Umbilical cord (tissue), 2 donors: ENCODE measurements around the gene SORCS3. TPM values are rescaled to one million over a fixed set of nuclear protein-coding genes. Genes with fewer than 3 reads are reported as not detected.

Experiments used
- DNase-seq: peaks from one replicate; pipeline ENCODE4 v3.0.0-alpha.2; 2015; ENCODE audit warnings: low spot score
- total RNA-seq: library from RNA; depleted of rRNA; stranded (reverse); fragments of >200 nt; gene quantifications from one replicate; pipeline ENCODE4 v1.2.3, GENCODE V29; 2014; ENCODE audit warnings: low replicate concordance; ENCODE audit not compliant: insufficient read depth

SORCS3 gene
- total RNA-seq, 1 donor from 2014 or later: 0.48 TPM

DNA sequence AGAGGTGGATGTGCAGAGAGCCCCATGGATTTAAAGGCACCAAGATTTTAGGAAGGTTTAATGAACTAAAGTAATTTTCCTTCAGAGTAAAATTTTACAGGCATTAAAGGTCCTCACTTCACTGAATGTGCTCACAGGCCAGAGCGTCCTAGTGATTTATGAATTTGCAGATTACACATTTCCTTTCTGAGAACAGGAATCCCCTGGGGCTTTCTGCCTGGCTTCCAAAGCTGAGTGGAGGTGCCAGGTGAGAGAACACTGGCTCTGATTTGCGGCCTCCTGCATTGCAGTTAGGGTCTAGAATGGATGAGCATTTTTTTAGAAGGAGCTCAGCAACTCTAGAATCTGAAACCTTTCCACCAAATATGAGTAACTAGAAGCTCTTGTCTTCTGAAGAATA is 194.3 kb downstream of the SORCS3 start:
- peak; percentile 14 for DNase-seq

DNA sequence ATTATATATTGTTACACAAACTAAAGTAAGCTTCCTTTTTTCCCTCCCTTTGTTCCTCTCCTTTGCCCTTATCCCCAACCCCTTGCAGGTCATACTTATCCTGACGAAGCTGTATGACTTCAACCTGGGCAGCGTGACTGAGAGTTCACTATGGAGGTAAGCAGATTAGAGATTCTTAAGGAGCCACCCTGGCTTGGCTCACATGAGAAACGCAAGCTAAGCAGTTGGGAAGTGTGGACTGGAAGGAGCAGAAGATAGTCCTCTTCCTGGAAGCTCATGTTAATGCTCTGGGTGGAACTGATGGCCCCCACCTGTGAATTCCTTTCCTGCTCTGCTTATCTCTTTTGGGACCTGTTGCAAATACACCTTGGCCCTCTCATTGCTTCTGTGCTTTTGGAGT is 201.6 kb downstream of the SORCS3 start:
- no peak for DNase-seq

DNA sequence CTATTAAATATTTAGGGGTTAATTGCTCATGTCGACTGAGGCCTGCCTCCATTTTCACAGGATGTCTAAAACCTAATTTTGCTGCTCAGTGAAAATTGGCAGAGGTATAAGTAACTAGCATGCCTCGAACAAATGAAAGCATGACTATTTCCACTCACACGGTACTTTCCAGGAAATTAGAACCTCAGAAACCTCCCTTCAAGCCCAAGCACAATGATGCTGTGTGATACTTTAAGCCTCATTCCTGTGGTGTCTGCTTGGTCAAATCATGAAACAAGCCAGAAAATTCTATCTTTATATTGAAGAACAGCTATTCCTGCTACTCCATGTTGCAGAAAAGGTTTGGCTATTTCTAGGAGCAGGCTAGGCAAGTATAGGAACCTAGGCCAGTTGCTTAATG is 203.0 kb downstream of the SORCS3 start:
- no peak for DNase-seq

DNA sequence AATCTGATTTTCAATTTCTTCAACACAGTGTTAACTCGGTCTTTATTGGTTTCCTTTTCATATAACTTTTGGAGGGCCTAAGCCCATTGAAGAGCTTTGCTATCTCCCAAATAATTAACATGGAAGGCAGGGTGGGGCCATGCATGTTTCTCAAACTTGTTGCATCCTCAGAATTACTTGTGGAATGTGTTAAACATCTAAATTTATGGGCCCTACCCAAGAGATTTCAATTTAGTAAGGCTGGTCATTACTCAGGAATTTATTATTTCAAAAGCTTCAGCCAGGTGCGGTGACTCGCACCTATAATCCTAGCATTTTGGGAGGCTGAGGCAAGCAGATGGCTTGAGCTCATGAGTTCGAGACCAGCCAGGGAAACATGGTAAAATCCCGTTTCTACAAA is 208.9 kb downstream of the SORCS3 start:
- DNase-seq: no peak

DNA sequence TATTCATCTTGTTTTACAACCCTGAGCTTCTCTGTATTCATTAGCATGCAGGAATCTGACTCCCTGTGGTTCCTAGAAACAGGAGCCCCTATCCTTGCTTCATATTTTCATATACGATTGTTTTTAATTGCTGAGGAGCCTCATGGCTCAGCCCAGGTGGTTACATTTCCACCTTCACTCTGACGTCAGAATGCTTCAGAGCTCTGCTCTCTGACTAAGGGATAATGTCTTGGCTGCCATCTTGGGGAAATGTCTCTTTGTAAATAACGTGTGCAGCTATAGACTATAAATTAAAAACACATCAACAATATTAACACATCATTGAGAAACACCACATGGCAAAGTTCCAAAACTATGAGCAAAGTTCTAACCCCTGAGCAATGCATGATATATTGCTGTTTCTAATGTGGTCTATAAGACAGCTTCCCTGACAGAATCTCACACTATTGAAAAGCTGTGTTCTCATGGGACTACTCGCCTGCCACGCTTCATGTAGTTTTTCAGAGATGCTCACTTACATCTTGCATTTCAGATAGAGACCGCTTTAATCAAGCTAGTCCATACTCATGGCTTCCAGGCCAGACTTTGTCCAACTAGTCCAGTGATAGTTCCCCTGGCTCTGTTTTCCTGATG is 227.0 kb downstream of the SORCS3 start:
- DNase-seq: no peak

DNA sequence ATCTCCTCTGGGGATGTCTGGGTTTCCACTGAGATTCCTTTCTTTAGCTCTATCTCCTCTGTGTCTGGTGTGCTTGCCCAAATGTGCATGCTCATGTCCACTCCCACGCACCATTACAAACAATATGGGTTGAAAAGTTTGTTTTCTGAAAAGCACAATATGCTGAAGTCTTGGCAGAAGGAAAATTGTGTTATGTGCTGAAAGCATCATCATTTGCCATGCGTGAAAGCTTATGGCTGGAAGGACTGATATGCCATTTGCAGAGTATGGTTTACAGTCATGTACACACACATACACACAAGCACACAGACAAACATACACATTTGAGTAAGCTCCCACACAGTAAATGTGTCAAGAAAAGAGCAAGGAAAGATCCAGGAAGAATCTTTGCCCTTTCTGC is 231.6 kb downstream of the SORCS3 start:
- no peak for DNase-seq

DNA sequence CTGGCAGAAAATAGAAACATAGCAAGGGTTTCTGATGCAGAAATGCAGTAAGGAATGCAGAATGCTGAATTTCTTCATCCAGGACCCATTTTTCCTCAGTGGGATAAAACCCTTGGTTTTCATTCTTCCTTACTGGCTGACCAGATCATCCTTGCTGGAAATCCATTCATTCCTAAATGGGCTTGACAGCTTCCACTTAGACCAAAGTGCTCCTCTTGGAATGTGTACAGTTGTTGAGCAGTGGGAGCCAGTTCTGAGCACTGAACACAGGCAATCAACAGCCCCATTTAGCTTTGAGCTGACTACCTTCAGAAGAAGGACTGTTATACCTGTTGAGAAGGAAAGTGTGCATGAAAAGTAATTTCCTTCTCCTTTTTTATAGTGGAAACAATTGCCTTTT is 232.1 kb downstream of the SORCS3 start:
- DNase-seq: no peak

DNA sequence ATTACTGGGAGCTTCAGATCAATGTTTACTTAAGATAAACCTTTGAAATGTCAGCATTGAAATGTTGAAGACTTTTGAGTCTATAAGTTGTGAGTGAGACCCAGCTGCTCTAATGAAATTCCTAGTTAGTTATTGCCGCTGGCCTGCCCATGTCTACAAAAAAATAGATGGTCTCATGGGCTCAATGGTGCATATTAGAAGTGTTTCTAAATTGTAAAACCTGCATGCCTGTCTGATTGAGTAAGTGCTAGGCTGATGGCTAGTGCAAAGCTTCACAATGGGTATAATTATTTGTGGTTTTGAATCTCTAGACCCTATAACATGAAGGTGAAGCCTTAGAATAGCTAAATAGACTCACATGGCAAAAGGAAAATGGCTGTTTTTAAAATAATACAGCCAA is 234.5 kb downstream of the SORCS3 start:
- DNase-seq: no peak

DNA sequence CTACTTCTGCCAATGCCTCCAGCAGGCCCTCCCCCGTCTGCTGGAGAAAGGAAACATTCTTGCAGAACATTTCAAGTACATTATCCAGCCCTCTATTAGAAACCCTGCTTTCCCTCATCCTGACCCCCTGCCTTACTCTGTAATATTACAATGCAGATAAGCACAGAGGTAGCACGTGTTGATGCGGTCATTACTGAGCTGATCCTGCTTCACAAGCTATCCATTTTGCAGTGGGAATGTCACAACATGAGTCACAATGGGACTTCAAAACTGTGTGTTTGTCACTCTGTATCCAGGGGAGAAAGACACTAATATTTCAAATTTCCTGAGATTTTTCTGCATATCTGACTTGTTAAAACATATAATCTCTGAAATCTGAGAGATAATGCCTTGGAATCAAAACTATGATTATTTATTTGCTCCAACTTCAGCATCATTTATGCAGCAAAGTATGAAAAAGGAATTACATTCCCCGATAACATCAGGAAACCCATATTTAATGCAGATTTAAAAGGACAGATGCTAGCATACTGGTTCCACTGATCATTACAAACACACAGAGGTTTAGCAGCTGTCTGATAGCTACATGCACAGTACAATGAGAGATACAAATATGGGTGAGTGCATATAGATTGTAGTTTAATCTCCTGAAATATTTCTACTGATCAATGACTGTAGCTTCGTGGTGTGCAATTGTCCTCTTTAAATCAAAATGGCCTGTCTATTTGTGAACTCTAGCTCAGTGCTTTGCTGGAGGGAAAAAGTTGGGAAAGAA is 239.7 kb downstream of the SORCS3 start:
- no peak for DNase-seq

DNA sequence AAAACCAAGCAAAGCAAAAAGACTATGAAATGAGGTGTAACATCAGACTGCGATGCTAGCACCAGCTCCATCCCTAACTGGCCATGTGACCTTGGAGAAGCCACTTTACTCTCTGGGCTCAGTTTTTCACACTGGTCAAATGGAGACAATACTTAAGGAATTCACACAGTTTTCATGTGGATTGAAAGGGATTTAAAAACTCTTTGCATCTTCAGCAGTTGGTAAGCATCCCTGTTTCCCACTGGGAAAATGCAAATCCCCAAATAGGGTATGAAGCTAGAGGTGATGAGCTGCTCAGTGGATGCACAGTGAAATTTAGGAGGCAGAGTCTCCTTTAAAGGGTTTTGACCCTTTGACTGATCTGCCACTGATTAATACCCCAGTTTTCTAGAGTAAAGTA is 240.7 kb downstream of the SORCS3 start:
- DNase-seq: no peak

DNA sequence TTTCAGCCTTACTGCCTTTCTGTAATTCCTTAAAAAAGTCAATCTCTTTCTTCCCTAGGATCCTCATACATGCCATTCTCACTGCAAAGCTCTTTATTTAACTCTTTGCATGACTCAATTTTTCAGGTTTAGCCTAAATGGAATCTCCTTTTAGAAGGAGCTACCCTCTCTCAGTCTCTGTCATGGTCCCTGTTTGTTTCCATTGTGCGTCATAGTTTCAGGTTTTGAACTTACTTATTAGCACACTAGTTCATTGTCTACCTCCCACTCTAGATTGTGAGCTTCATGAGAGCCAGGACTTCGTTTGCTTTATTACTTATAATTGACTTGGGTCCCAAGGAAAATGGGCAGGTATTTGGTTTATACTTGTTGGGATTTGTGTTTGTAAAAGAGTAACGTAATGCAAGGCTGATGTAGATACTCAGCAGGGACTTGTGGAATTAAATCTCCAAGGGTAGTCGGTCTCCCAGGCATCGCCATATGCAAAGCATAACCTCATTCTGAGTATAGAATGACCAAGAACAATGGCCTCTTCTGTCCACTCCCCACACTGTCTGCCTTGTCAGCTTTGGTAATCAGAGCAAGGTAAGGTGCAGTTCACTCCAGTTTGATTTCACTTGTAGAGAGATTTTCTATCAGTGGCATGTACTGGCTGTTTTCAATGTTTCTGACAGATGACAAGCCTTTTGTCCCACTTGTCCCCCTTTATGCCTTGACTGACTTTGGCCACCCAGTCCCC is 252.0 kb downstream of the SORCS3 start:
- DNase-seq: no peak

DNA sequence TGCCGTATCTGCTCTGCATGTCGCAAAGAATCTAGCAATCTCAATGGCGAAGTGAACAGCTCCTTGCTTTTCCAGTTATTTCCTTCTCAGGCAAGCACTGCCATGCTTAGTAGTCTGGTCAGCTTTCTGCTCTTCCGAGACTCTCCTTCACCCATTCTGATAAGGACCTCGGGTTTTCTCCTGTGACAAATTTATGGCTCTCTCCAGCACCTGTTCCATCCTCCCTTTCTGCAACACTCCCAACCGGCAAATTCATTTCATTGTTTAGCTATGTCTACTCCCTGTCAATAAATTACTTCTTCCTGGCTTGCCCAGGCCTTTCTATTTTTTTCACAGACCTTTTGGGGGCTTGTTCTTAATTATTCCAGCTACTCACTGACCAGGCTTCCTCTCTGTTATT is 252.6 kb downstream of the SORCS3 start:
- no peak for DNase-seq

DNA sequence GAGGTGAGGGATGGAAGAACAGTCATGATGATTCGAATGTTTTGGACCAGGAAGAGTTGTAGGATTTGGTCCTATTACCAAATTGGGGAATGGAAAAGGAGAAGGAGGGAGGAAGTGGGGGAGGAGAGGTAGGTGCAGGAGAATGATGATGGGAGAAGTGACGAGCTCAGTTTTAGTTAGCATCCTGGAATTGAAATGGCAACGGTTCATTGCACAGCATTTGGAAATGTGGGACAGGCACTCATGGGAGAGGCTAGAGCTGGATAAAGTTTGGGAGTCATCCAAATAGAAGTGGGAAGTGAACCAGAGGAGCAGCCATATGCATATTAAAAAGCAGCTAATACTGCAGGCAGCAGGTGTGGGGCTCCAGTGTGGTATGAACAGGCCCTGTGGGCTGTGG is 253.6 kb downstream of the SORCS3 start:
- DNase-seq: no peak

DNA sequence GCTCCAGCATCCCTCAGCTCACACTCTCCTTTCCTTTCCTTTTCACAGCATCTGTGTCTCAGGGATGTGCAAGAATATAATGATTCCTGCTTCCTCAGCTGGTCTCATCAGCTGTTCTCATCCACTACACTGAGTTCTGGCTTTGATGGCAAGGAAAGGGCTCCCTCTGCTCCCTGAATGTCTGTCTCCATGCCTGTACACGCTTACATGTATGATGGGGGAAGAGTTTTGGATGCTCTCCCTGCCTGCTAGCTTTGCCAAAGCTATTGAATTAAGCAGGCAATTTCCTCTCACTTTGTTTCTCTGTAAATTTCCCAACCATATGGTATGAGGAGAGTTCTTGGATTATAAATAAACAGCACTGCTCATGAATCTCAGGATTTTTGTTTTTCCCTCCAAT is 254.5 kb downstream of the SORCS3 start:
- DNase-seq: no peak

DNA sequence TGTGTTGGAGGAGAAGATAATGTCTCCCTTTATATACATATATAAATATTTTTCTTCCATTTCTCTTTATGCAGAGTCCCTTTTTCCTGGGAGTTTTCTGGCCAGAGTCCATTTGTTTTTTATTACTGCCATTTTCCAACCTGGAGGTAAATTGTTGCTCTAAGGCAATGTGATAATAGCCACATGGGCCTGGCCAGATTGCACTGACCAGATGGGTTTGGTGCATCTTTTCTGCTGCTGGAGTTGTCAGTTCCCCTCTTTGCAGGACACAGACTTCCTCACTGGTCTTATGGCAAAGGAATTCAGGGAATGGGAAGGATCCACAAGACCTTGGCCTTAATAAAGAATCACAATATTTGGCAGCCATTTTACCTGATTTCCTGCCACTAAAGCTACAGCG is 254.9 kb downstream of the SORCS3 start:
- no peak for DNase-seq

DNA sequence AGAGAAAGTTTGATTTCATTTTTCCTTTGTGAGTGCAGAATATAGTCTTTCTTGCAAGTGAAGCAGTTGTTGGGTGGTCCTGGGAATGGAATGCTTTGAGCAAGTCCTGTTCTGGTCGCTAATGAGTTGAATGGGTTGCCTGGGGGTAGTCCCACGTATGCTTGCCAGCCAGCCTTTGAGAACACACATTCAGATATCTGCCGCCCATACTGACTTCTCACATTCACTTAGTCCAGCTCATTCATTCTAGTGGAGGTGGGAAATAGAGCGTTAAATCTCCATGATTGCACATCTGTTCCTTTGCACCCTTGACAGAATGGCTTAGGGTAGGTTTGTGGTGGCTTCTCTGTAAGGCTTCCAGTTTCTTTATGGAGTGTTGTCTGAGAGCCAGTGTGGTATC is 256.6 kb downstream of the SORCS3 start:
- no peak for DNase-seq

DNA sequence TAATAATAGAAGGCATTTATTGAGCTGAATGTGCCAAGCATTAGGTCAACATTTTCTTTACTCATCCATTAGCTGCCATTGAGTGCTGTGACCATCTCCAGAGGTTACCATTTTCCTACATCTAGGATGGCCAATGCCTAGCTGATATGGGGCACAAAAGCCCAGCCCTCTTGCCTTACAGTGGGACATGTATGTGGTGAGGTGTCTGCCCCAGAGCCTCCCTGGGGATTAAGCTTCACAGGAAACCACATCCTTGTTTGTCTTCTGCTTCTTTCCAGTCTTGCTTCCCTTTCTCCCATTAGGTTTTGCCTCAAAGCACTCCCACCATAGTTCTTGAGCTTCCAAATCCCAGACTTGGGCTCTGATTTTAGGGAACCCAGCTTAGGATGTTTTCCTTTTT is 258.7 kb downstream of the SORCS3 start:
- DNase-seq: no peak

DNA sequence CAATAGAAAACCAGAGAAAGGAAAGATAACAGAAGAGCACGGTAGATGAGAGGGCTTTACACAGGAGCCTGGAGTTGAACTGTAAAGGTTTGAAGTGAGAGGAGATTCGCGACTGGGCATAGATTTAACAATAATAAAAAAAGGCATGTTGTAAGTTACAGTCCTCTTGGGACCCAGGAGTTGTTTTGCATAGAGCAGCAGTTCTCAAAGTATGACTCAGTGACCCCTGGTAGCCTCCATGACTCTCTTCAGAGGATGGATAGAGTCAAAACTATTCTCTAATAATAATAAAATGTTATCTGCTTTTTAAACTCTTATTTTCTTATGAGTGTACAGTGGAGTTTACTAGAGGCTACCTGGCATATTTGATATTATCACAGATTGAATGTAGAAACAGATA is 262.3 kb downstream of the SORCS3 start:
- DNase-seq: no peak

DNA sequence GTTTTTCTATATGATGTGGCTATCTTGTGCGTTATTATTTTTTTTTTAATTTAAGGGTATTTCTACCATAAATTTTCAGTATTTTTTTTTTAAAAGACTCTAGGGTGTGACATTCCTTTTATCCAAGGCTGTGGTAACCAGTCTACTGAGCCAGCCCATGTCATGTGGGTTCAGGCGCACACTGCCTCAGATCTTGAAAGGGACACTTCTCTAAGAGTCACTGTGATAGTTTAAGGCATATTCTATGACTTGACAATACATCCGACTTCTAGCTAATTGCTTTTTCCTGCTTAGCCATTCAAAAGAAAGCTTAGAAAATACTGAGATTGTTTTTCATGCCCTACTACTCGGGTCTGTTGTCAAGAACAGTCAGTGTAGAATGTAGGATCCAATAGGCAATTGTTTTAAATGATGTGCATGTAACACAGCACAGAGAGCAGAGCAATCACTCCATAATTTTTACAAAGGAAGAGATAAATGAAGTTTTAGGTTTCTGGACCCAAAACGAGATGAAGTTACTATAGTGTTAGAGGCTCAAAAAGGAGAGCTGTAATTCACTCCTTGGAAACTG is 263.7 kb downstream of the SORCS3 start:
- no peak for DNase-seq

DNA sequence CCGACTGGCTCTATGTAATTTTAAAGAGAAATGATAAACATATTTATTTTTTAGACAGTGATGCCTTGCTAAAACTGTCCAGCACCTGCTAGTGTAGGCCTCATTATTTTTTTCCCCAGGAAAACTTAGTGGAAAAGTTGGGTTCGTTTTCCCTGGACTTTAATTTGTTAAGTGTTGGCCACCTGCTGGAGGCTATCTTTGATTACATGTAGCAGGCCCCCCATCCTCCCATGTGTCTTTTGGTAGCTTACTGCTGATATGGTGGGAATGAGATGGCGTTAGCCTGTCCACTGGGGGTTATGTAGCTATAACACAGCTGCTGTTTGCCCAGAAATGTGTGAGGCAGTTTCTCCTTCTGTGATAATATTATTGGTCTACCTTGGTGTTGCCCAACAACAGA is 265.0 kb downstream of the SORCS3 start:
- no peak for DNase-seq

DNA sequence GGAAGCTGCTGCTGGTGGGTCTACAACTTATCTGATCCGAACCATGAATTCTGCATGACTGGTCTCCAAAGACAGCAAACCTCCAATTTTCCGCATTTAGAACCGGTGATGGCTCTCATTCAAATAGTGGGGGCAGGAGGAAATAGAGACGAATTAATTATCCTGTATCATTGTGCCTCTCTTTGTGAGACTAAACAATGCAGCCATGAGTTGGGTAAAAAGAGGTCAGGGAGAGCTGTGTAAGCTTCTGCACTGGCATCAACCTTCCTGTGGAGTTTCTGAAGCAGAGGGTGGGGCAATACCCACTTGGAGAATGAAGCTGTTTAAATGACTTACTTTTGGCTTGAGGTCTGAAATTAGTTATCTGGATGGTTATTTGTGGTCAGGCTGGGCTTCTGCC is 266.4 kb downstream of the SORCS3 start:
- no peak for DNase-seq

DNA sequence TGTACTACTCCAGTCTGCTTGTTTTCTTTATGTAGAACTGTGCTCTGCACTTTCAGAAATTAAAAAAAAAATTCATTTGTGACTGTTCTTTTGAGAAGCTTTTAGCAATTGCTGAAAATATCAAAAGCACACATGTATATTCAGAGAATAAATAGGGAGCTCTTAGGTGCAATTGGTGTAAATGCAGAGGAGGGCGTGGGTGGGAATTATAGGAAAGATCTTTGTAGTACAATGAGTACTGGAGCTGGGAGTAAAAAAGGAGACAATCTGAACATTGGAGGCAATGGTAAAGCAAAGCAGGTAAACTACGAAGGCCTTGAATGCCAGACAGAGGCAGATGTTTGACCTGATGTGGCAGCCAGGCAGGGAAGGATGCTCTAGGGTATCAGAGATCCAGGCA is 267.5 kb downstream of the SORCS3 start:
- DNase-seq: no peak

DNA sequence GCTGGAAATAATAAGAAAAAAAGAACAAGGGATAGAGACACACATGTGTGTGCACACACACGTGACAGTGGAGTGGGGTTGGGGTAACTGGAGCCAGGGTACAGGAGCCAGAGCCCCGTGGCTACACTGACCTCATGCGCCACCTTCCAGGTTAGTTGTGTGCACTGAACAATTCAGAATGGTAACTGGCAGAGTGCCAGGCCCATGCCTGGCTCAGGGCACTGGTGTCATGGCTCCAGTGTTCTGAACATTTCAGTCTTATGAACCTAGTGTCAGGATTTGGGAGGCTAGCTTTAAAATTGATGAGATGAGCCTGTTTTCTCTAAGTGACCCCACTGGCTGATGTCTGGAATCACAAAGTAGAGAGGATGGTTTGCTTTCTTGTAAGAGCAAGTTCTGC is 269.6 kb downstream of the SORCS3 start:
- no peak for DNase-seq
